ENCODE results near the gene TTLL5. TPM values are rescaled to one million over a fixed set of nuclear protein-coding genes. Genes with fewer than 3 reads are reported as not detected.

The TTLL5 gene
- polyA plus RNA-seq, 3 donors: 4.2 to 7.2 (median 4.7) TPM

DNA sequence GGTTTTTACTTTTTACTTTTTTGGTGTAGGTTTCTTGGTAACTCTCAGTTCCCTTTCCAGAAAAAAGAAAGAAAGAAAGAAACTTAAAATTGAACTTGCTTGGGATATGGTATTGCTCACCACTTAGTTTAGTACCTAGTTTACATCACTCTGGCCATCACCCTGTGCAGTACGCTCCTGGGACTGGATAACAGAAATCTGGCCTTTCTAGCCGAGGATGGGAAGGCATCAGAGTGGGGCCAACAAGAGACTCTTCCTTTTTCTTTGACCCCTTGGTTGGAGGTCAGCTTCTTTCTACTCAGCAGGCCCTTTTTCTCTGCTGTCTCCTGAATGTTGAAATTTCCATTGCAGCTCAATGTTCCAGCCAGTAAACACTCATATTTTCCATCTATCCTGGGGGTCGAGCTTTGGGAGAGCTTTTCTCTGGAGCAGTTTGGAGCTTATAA is 164.1 kb downstream of the TTLL5 start:
- H3K9me3 ChIP-seq (replicated peaks in 1 of 2; ENCODE audit: control insufficient read depth in 1 of 2, insufficient read depth in 1 of 2, low read length in 2 of 2): no peaks in the 10 kb centered on the region
- Mint-ChIP-seq H3K4me3 (no peak overlapping the region), H3K27me3 (ENCODE audit: low read depth in 3 of 3) (peaks cover 0 to 5% (median 0%) of the 10 kb centered on the region in 3 donors), H3K27ac (peak overlapping the region in 2 of 7 donors; percentile 12 to 55), H3K9me3 (no peaks in the 10 kb centered on the region), H3K4me1 (peaks cover 12% of the 10 kb centered on the region), H3K36me3 (peaks cover 37 to 39% of the 10 kb centered on the region in 2 donors)
- no peak overlapping the region for H3K27ac ChIP-seq (ENCODE audit: low read depth in 1 of 2, low read length in 2 of 2)
- peaks cover 3 to 6% of the 10 kb centered on the region in 2 donors for H3K4me1 ChIP-seq (ENCODE audit: control insufficient read depth in 1 of 2, insufficient read depth in 2 of 2, low read length in 2 of 2)
- no peak overlapping the region for H3K4me2 ChIP-seq (replicated peaks; ENCODE audit: extremely low read depth, low read length, poor library complexity, severe bottlenecking)
- H4K20me1 ChIP-seq (ENCODE audit: insufficient read depth, low read length): no peaks in the 10 kb centered on the region
- H3K4me3 ChIP-seq (replicated peaks in 1 of 3; ENCODE audit: low read depth in 2 of 3, low read length in 3 of 3): no peak overlapping the region
- intact Hi-C loops (cut with micrococcal nuclease): no loop called here
- peaks cover 3 to 9% of the 10 kb centered on the region in 2 donors for H3K36me3 ChIP-seq (replicated peaks in 1 of 2; ENCODE audit: control insufficient read depth in 1 of 2, insufficient read depth in 2 of 2, low read length in 2 of 2)
- no peaks in the 10 kb centered on the region for H3K27me3 ChIP-seq (ENCODE audit: control insufficient read depth in 2 of 2, insufficient read depth in 2 of 2, low read length in 2 of 2)
- TF ChIP-seq, protein P1, sequence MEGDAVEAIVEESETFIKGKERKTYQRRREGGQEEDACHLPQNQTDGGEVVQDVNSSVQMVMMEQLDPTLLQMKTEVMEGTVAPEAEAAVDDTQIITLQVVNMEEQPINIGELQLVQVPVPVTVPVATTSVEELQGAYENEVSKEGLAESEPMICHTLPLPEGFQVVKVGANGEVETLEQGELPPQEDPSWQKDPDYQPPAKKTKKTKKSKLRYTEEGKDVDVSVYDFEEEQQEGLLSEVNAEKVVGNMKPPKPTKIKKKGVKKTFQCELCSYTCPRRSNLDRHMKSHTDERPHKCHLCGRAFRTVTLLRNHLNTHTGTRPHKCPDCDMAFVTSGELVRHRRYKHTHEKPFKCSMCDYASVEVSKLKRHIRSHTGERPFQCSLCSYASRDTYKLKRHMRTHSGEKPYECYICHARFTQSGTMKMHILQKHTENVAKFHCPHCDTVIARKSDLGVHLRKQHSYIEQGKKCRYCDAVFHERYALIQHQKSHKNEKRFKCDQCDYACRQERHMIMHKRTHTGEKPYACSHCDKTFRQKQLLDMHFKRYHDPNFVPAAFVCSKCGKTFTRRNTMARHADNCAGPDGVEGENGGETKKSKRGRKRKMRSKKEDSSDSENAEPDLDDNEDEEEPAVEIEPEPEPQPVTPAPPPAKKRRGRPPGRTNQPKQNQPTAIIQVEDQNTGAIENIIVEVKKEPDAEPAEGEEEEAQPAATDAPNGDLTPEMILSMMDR (IDR thresholded peaks at IDR 0.05): no peak
- WGBS (ENCODE audit: insufficient coverage): 78% methylated on average over 2 of the region's 3 CpGs
- H2AFZ ChIP-seq (ENCODE audit: insufficient read depth, low read depth, low read length, poor library complexity, severe bottlenecking): no peak overlapping the region
- no peaks in the 10 kb centered on the region for H3K79me2 ChIP-seq (ENCODE audit: insufficient read depth, low read length)
- H3K9ac ChIP-seq (ENCODE audit: insufficient read depth, low read length, poor library complexity, severe bottlenecking): no peak overlapping the region
- no peak for DNase-seq

DNA sequence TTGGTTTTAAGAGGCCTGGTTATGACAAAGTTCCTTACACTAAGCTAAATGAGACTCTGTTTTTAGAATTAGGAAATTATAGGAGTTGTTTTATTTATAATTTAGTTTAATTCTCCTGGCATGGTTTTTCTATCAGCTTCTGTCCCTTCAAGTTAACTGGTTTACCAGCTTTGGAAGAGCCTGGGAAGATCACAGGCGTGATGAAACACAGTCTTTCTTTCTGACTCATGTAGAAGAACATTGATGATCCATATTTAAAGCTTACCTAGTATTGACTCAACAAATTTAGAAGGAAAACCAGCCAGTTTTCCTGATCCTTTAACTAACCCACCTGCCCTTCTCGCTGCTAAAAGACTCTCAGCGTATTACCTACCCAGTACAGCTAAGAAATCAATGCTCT is 165.6 kb downstream of the TTLL5 start:
- Histone ChIP-seq H2AFZ (ENCODE audit: insufficient read depth, low read depth, low read length, poor library complexity, severe bottlenecking) (no peak overlapping the region), H3K4me3 (replicated peaks in 1 of 3; ENCODE audit: low read depth in 2 of 3, low read length in 3 of 3) (no peak overlapping the region), H3K9ac (ENCODE audit: insufficient read depth, low read length, poor library complexity, severe bottlenecking) (no peak overlapping the region), H3K9me3 (replicated peaks in 1 of 2; ENCODE audit: control insufficient read depth in 1 of 2, insufficient read depth in 1 of 2, low read length in 2 of 2) (no peaks in the 10 kb centered on the region), H3K4me1 (ENCODE audit: control insufficient read depth in 1 of 2, insufficient read depth in 2 of 2, low read length in 2 of 2) (peaks cover 6% of the 10 kb centered on the region in 2 donors), H3K36me3 (replicated peaks in 1 of 2; ENCODE audit: control insufficient read depth in 1 of 2, insufficient read depth in 2 of 2, low read length in 2 of 2) (peaks cover 3 to 7% of the 10 kb centered on the region in 2 donors), H4K20me1 (ENCODE audit: insufficient read depth, low read length) (no peaks in the 10 kb centered on the region), H3K27me3 (ENCODE audit: control insufficient read depth in 2 of 2, insufficient read depth in 2 of 2, low read length in 2 of 2) (no peaks in the 10 kb centered on the region), H3K4me2 (replicated peaks; ENCODE audit: extremely low read depth, low read length, poor library complexity, severe bottlenecking) (no peak overlapping the region), H3K27ac (ENCODE audit: low read depth in 1 of 2, low read length in 2 of 2) (no peak overlapping the region), H3K79me2 (ENCODE audit: insufficient read depth, low read length) (no peaks in the 10 kb centered on the region)
- TF ChIP-seq, protein P1 (IDR thresholded peaks at IDR 0.05): no peak
- no peak overlapping the region for H3K27ac Mint-ChIP-seq
- peaks cover 7% of the 10 kb centered on the region for H3K4me1 Mint-ChIP-seq
- no peaks in the 10 kb centered on the region for H3K9me3 Mint-ChIP-seq
- peaks cover 0 to 5% (median 0%) of the 10 kb centered on the region in 3 donors for H3K27me3 Mint-ChIP-seq (ENCODE audit: low read depth in 3 of 3)
- intact Hi-C loops (cut with micrococcal nuclease): no loop called here
- H3K4me3 Mint-ChIP-seq: no peak overlapping the region
- WGBS (ENCODE audit: insufficient coverage): 100% methylated on average over 1 of the region's 3 CpGs
- DNase-seq: no peak
- peaks cover 26 to 28% of the 10 kb centered on the region in 2 donors for H3K36me3 Mint-ChIP-seq

All from CD14-positive monocyte (primary cell).